T-cell (primary cell): Measurements from ENCODE around the gene ASF1B. TPM values are rescaled to one million over a fixed set of nuclear protein-coding genes. Genes with fewer than 3 reads are reported as not detected.

Experiments
- ATAC-seq, 4 experiments: fragments of 200-7000 bp in 3 of 4; fragments of 150-1000 bp in 1 of 4; cut with Tn5 transposase; replicated peaks in 1 of 4; 1 replicate in 3 of 4; 2 replicates in 1 of 4; pipeline ENCODE4 v1.10.0; 2021; ENCODE audit warnings: moderate library complexity in 3 of 4, mild to moderate bottlenecking in 2 of 4, moderate number of reproducible peaks in 1 of 4
- CTCF ChIA-PET, 2 donors: fragments of 300-600 bp; sonication (Branson Sonifier 250); formaldehyde crosslinking; loops; one replicate each; lab custom pipeline; 2022; ENCODE audit warnings: antibody characterized with exemption in 2 of 2; lab: Charles Lee
- POLR2A ChIA-PET, 2 donors: fragments of 300-600 bp; sonication (Branson Sonifier 250); formaldehyde crosslinking; loops; one replicate each; lab custom pipeline; 2022; ENCODE audit warnings: antibody characterized with exemption in 2 of 2; lab: Charles Lee
- DNase-seq, 35 experiments: peaks; one replicate each; pipeline versions ENCODE4 v3.0.0 to v3.0.0-alpha.2; 2013 to 2023
- H3K27ac ChIP-seq: one replicate; pipeline ENCODE4 v1.5.1; 2013; ENCODE audit warnings: low read length
- H3K27me3 ChIP-seq, 2 experiments: replicated peaks in 1 of 2; 1 replicate in 1 of 2; 2 replicates in 1 of 2; pipeline versions ENCODE4 v1.6.1 to v1.7.0; 2013; ENCODE audit warnings: low read length in 1 of 2, mixed read lengths in 1 of 2; ENCODE audit not compliant: control insufficient read depth in 2 of 2, insufficient read depth in 2 of 2; ENCODE audit errors: extremely low read depth in 1 of 2
- H3K36me3 ChIP-seq, 2 donors: 1 replicate in 1 of 2; 2 replicates in 1 of 2; pipeline versions ENCODE4 v1.6.1 to v1.7.0; 2013; ENCODE audit warnings: low read length in 1 of 2; ENCODE audit not compliant: control insufficient read depth in 2 of 2, insufficient read depth in 1 of 2; ENCODE audit errors: extremely low read depth in 1 of 2
- H3K4me1 ChIP-seq, 2 experiments: 1 replicate in 1 of 2; 2 replicates in 1 of 2; pipeline versions ENCODE4 v1.6.1 to v1.7.0; 2013; ENCODE audit warnings: low read length in 2 of 2, mixed read lengths in 1 of 2; ENCODE audit not compliant: insufficient read depth in 2 of 2, control insufficient read depth in 1 of 2; ENCODE audit errors: extremely low read depth in 1 of 2
- H3K4me3 ChIP-seq, 2 donors: 1 replicate in 1 of 2; 2 replicates in 1 of 2; pipeline versions ENCODE4 v1.5.1 to v1.7.0; 2013; ENCODE audit warnings: mild to moderate bottlenecking in 2 of 2, low read length in 1 of 2, moderate library complexity in 1 of 2; ENCODE audit not compliant: control insufficient read depth in 1 of 2; ENCODE audit errors: extremely low read depth in 1 of 2
- H3K9me3 ChIP-seq: 2 replicates; pipeline ENCODE4 v1.7.0; 2013
- H3K27ac Mint-ChIP-seq, 2 donors: one replicate each; pipeline ENCODE4 v1.8.0; 2020 to 2021; ENCODE audit warnings: mild to moderate bottlenecking in 2 of 2, mixed read lengths in 2 of 2
- H3K27me3 Mint-ChIP-seq, 2 donors: one replicate each; pipeline ENCODE4 v1.8.0; 2021 to 2022; ENCODE audit warnings: mixed read lengths in 2 of 2
- H3K36me3 Mint-ChIP-seq: one replicate; pipeline ENCODE4 v1.8.0; 2021; ENCODE audit warnings: mixed read lengths
- H3K4me1 Mint-ChIP-seq, 3 donors: one replicate each; pipeline ENCODE4 v1.8.0; 2020 to 2022; ENCODE audit warnings: mixed read lengths in 3 of 3, mild to moderate bottlenecking in 1 of 3
- H3K4me3 Mint-ChIP-seq, 3 donors: one replicate each; pipeline ENCODE4 v1.8.0; 2020 to 2022; ENCODE audit warnings: mild to moderate bottlenecking in 3 of 3, mixed read lengths in 3 of 3, moderate library complexity in 3 of 3
- H3K9me3 Mint-ChIP-seq, 3 donors: one replicate each; pipeline ENCODE4 v1.8.0; 2020 to 2022; ENCODE audit warnings: mixed read lengths in 3 of 3
- WGBS: methylation state at CpG from one replicate; pipeline ENCODE4 v1.1.5; 2013; ENCODE audit warnings: missing lambda C conversion rate; ENCODE audit not compliant: insufficient coverage; 5-methylcytosine and 5-hydroxymethylcytosine counted together
- total RNA-seq, 35 experiments: library from RNA in 6 of 35; stranded (reverse) in 6 of 35; fragments of 120-200 nt in 1 of 35; gene quantifications; one replicate each; pipeline versions ENCODE4 v1.2.1 to v1.2.4 and lab custom pipeline; 2013 to 2026

ASF1B gene
- total RNA-seq, 5 donors from 2014 or later (not counting 1 experiment from before 2014, with no cell fraction given) = 2.6 to 4.4 (median 3.3) TPM

DNA sequence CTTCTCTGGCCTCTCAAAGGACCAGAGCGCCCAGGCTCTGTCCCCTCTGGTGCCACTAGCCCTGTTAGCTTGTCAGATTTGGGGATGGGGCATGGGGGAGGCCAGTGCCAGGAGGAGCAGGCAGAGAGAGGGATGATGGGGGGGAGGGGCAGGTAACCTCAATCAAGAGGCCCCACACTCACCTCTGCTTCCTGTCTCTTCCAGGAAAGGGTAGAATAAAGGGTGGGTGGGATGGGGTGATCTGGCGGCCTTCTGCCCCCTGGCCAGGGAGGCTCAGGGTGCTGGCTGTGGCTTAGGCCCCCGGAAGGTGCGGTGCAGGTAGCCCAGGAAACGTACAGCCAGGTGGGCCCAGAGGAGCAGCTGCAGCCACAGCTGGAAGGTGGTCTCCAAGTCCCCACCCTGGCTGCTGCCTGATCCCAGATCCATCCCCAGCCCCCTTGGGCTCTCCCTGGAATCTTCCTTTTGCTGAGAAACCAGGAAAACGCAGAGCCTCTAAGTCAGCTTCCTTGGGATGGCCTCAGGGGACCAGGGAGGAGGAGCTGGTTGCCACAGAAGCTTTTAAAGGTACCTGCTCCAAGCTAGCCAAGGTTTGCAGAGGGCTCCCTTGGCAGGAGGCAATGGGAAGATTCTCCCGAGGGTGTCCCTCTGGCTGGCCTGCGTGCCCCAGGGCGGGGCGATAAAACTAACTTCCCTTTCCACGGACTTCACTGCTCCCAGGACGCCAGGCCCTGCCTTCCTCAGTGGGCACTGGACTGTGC is 24.2 kb downstream of the ASF1B start:
- Mint-ChIP-seq H3K27ac (peak overlapping the region in 1 of 2 donors; percentile 34), H3K9me3 (no peaks in the 10 kb centered on the region), H3K4me3 (peak overlapping the region in 1 of 3 donors; percentile 13), H3K36me3 (no peaks in the 10 kb centered on the region), H3K27me3 (no peaks in the 10 kb centered on the region), H3K4me1 (peaks cover 42 to 50% (median 50%) of the 10 kb centered on the region in 3 donors)
- Histone ChIP-seq H3K27ac (no peak overlapping the region), H3K36me3 (peaks cover 0 to 4% of the 10 kb centered on the region in 2 donors), H3K4me1 (peaks cover 29 to 54% of the 10 kb centered on the region in 2 experiments), H3K27me3 (no peaks in the 10 kb centered on the region), H3K9me3 (no peaks in the 10 kb centered on the region), H3K4me3 (no peak overlapping the region)
- DNase-seq = no peak
- no peak for ATAC-seq
- ChIA-PET CTCF (interaction anchor here in 1 of 2 donors (0.6 kb wide), 1 partner anchor 1336 kb away, joined by 8 read pairs; no protein-coding TSS in a partner anchor), POLR2A (no interaction called here)
- 93% methylated on average over 8 of the region's 12 CpGs for WGBS

- no peaks in the 10 kb centered on the region for H3K9me3 ChIP-seq
- POLR2A ChIA-PET = no interaction called here
- H3K4me3 ChIP-seq = no peak overlapping the region
- H3K36me3 Mint-ChIP-seq = no peaks in the 10 kb centered on the region
- no peak overlapping the region for H3K4me3 Mint-ChIP-seq
- ATAC-seq = no peak
- no peaks in the 10 kb centered on the region for H3K27me3 ChIP-seq
- CTCF ChIA-PET = interaction anchor here in 1 of 2 donors (0.7 kb wide), 1 partner anchor 313 kb away, joined by 4 read pairs; no protein-coding TSS in a partner anchor
- H3K27me3 Mint-ChIP-seq = no peaks in the 10 kb centered on the region
- no peak for DNase-seq
- H3K4me1 ChIP-seq = peaks cover 26 to 46% of the 10 kb centered on the region in 2 experiments
- H3K9me3 Mint-ChIP-seq = no peaks in the 10 kb centered on the region
- H3K27ac ChIP-seq = no peak overlapping the region
- H3K4me1 Mint-ChIP-seq = peaks cover 35 to 46% (median 44%) of the 10 kb centered on the region in 3 donors
- peak overlapping the region in 1 of 2 donors; percentile 22 for H3K27ac Mint-ChIP-seq
- peaks cover 0 to 8% of the 10 kb centered on the region in 2 donors for H3K36me3 ChIP-seq
- no CpG with 5 or more reads among the region's 1 CpG for WGBS
Observed at GRCh38 chr19:14111486-14111885, 24.9 kb downstream of the ASF1B start.

- Mint-ChIP-seq H3K4me3 (no peak overlapping the region), H3K36me3 (peaks cover 3% of the 10 kb centered on the region), H3K4me1 (peaks cover 27 to 38% (median 36%) of the 10 kb centered on the region in 3 donors), H3K27me3 (no peaks in the 10 kb centered on the region), H3K9me3 (no peaks in the 10 kb centered on the region), H3K27ac (peak overlapping the region in 1 of 2 donors; percentile 64)
- Histone ChIP-seq H3K27me3 (no peaks in the 10 kb centered on the region), H3K36me3 (peaks cover 2 to 13% of the 10 kb centered on the region in 2 donors), H3K4me3 (no peak overlapping the region), H3K9me3 (no peaks in the 10 kb centered on the region), H3K4me1 (peaks cover 18 to 38% of the 10 kb centered on the region in 2 experiments), H3K27ac (no peak overlapping the region)
- CTCF ChIA-PET = interaction anchor here (0.7 to 0.8 kb wide), 2 partner anchors 19 to 314 kb away, joined by 3 to 4 read pairs; no protein-coding TSS in a partner anchor
- DNase-seq (no peak), ATAC-seq (no peak)
- POLR2A ChIA-PET = interaction anchor here in 1 of 2 donors (0.6 kb wide), 1 partner anchor 217 kb away, joined by 3 read pairs; no protein-coding TSS in a partner anchor
- WGBS = 100% methylated on average over 1 of the region's 2 CpGs
Observed at GRCh38 chr19:14110650-14111049, 25.7 kb downstream of the ASF1B start.

GRCh38 chr19:14107581-14108461 is 28.6 kb downstream of the ASF1B start:
- Histone ChIP-seq H3K9me3 (no peaks in the 10 kb centered on the region), H3K27me3 (no peaks in the 10 kb centered on the region), H3K27ac (no peak overlapping the region), H3K36me3 (peaks cover 4 to 23% of the 10 kb centered on the region in 2 donors), H3K4me3 (no peak overlapping the region), H3K4me1 (peaks cover 6 to 15% of the 10 kb centered on the region in 2 experiments)
- ChIA-PET POLR2A (no interaction called here), CTCF (no interaction called here)
- Mint-ChIP-seq H3K4me3 (no peak overlapping the region), H3K4me1 (peaks cover 12 to 15% (median 15%) of the 10 kb centered on the region in 3 donors), H3K27ac (no peak overlapping the region), H3K9me3 (no peaks in the 10 kb centered on the region), H3K36me3 (peaks cover 8% of the 10 kb centered on the region), H3K27me3 (no peaks in the 10 kb centered on the region)
- 97% methylated on average over 18 of the region's 23 CpGs for WGBS
- ATAC-seq (no peak), DNase-seq (no peak)

DNA sequence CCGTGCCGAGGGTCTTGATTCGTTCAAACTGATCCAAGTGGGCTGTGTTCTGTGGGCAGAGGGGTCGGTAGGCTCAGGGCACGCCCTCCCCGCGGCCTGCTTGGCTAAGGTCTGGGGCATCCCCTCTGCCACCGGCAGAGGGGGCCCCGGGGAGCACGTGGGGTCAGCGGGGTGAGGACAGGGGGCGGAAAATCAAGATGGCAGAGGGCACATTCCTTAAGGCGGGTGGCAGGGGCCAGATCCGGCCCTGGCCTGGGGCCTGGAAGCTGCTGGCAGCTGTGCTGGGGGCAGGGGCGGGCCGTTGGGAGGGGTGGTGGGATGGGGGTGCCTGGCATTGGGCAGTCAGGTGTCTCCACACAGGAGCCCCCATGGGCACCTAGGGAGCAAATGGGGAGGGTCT is 29.5 kb downstream of the ASF1B start:
- Histone ChIP-seq H3K27ac (no peak overlapping the region), H3K27me3 (no peaks in the 10 kb centered on the region), H3K4me1 (peaks cover 0 to 5% of the 10 kb centered on the region in 2 experiments), H3K4me3 (no peak overlapping the region), H3K9me3 (no peaks in the 10 kb centered on the region), H3K36me3 (peaks cover 9 to 31% of the 10 kb centered on the region in 2 donors)
- Mint-ChIP-seq H3K27ac (no peak overlapping the region), H3K36me3 (peaks cover 8% of the 10 kb centered on the region), H3K9me3 (no peaks in the 10 kb centered on the region), H3K4me3 (no peak overlapping the region), H3K27me3 (no peaks in the 10 kb centered on the region), H3K4me1 (peaks cover 6 to 11% (median 6%) of the 10 kb centered on the region in 3 donors)
- ChIA-PET POLR2A (no interaction called here), CTCF (no interaction called here)
- 95% methylated on average over 13 of the region's 16 CpGs for WGBS
- DNase-seq = no peak
- ATAC-seq = no peak

DNA sequence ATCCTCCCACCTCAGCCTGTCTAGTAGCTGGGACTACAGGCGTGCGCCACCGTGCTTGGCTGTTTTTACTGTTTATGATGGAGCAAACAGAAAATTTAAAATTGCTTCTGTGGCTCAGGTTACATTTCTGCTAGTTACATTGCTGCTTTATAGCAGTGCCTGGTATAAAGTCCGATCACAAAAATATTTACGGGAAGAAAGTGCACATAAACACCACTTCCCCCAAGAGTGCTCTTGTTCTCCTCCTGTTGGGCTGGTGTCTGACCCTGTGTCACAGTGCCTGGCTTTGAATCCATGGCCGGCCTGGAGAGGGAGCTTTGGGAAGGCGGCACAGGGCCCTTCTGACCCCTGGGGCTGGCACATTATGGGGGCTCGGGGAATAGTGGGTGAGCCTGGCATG is 30.7 kb downstream of the ASF1B start:
- Mint-ChIP-seq H3K9me3 (no peaks in the 10 kb centered on the region), H3K4me1 (peaks cover 0 to 2% (median 0%) of the 10 kb centered on the region in 3 donors), H3K27ac (no peak overlapping the region), H3K27me3 (no peaks in the 10 kb centered on the region), H3K4me3 (no peak overlapping the region), H3K36me3 (peaks cover 12% of the 10 kb centered on the region)
- no peak for ATAC-seq
- no peaks in the 10 kb centered on the region for H3K27me3 ChIP-seq
- POLR2A ChIA-PET = no interaction called here
- DNase-seq = no peak
- no peaks in the 10 kb centered on the region for H3K4me1 ChIP-seq
- H3K9me3 ChIP-seq = no peaks in the 10 kb centered on the region
- CTCF ChIA-PET = interaction anchor here in 1 of 2 donors (1.0 kb wide), 1 partner anchor 132 kb away, joined by 3 read pairs; no protein-coding TSS in a partner anchor
- no peak overlapping the region for H3K27ac ChIP-seq
- H3K36me3 ChIP-seq = peaks cover 14 to 36% of the 10 kb centered on the region in 2 donors
- 100% methylated on average over 5 of the region's 8 CpGs for WGBS
- no peak overlapping the region for H3K4me3 ChIP-seq
